HL-60/S4 treated with phorbol 12-myristate 13-acetate at 8.2 ng/mL for 4 days and 3 days (cell line): ENCODE data around the gene TLR8.

Experiments used
- in situ Hi-C: fragments of 300-500 bp; cut with MboI; formaldehyde crosslinking; loops from 2 replicates; pipeline ENCODE4 v1.15.0; 2022; ENCODE audit warnings: low sequenced_read_pairs

The TLR8 gene

GRCh38 chrX:12962041-12962504 is 55.7 kb downstream of the TLR8 start:
- in situ Hi-C loops: loop anchor here (25.0 kb wide), 1 partner anchor 525 kb away; no protein-coding TSS in a partner anchor

- in situ Hi-C loops: loop anchor here (25.0 kb wide), 1 partner anchor 524 kb away; no protein-coding TSS in a partner anchor
Observed at GRCh38 chrX:12963210-12963850, 56.9 kb downstream of the TLR8 start.

DNA sequence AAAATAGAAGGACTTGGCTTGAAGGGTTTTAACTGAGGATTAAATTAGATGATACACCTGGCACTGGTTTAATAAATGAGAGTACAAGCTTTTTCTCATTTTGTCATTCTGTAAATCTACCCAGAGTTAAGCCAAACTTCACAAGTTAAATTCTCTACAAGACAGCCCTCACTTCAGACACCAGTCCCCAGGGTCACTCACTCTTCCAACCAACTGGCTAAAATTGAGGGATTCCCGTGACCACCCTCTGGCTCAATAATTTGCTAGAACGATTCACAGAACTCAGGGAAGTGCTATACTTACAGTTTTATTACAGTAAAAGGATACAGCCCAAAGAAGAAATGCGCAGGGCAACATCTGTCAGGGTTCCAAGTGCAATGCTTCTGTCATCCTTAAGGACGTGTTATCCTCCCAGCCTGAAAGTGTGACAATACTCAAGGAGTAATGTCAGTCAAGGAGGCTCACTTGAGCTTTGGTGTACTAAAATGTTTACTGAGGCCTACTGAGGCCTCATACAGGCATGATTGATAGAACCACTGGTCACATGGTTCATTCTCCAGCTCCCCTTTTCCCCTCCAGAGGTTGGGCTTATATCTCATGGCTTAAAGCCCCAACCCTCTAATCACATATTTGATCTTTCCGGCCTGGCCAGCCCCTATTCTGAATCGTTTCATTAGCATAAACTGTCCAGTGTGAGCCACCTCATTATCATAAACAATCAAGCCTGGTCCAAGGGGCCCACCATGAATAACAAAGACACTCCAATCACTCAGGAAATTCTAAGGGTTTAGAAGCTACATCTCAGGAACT is 58.9 kb downstream of the TLR8 start:
- in situ Hi-C loops: loop anchor here (25.0 kb wide), 1 partner anchor 522 kb away; no protein-coding TSS in a partner anchor

- in situ Hi-C loops: loop anchor here (25.0 kb wide), 1 partner anchor 521 kb away; no protein-coding TSS in a partner anchor
Observed at GRCh38 chrX:12966151-12966550, 59.7 kb downstream of the TLR8 start.

- in situ Hi-C loops: loop anchor here (25.0 kb wide), 1 partner anchor 519 kb away; no protein-coding TSS in a partner anchor
Observed at GRCh38 chrX:12967711-12968465, 61.5 kb downstream of the TLR8 start.

DNA sequence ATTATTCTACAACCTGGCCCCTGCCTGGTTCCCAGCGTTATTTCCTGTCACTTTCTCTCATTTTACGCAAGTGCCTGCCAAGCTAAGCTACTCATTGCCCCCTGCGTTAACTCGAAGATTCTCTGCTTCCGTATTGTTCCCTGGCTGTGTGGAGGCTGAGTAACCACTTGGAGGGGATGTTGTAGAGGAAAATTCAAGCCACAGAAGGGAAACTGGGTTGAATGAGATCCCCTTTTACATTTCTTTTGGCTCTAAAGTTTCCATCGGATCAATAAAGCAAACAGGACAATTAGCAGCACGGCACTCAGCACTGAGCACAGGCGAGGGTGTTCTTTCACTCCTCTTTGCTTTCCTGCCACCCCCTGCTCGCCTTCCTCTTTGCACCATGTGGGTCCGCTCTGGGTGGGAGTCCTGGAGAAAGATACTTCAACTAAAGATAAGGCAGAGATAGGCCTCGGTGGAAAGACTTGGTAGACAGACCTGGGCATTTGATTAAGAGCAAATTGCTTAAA is 64.3 kb downstream of the TLR8 start:
- in situ Hi-C loops: loop anchor here (25.0 kb wide), 1 partner anchor 517 kb away; no protein-coding TSS in a partner anchor

GRCh38 chrX:12971282-12972003 is 65.0 kb downstream of the TLR8 start:
- in situ Hi-C loops: loop anchor here (25.0 kb wide), 1 partner anchor 516 kb away; no protein-coding TSS in a partner anchor

GRCh38 chrX:12972243-12972642 is 65.8 kb downstream of the TLR8 start:
- in situ Hi-C loops: loop anchor here (25.0 kb wide), 1 partner anchor 515 kb away; no protein-coding TSS in a partner anchor
